GM19328 (cell line): ENCODE data around the gene CYS1.

Source experiments
- ATAC-seq: cut with Tn5 transposase; IDR thresholded peaks from one replicate; pipeline ENCODE4 v1.9.1; 2021; ENCODE audit warnings: mild to moderate bottlenecking, moderate library complexity; ENCODE audit not compliant: unreplicated experiment

Gene CYS1

DNA sequence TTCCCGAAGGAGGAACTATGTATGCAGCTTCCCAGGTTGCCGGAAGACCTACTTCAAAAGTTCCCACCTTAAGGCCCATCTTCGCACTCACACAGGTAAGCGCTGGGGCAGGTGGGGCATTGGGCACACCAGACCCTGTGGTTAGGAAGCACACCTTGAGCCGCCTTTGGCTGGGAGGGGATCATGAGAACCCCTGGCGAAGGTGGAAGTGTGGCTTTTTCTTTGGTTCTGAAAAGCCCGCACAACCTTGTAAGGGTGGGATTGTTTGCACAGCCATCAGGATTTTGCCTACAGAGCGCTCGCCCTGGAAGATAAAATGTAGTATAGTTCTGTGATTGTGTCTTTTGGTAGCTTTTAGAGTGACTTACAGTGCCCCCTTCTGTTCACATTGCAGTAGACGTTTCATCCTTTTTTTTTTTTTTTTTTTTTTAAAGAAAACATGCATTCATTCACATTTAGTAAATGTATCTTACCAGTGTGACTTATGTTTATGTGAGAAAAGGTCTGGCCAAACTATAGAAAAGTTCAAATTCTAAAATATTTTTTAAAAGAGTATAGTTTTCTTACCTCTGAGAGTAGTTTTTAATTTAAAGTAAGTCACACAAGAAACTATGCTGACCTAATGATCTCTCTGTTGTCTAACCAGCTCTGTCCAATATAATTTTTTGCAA is 31.6 kb downstream of the CYS1 start:
- ATAC-seq = no peak

GRCh38 chr2:10047616-10048500 is 32.4 kb downstream of the CYS1 start:
- ATAC-seq = no peak

DNA sequence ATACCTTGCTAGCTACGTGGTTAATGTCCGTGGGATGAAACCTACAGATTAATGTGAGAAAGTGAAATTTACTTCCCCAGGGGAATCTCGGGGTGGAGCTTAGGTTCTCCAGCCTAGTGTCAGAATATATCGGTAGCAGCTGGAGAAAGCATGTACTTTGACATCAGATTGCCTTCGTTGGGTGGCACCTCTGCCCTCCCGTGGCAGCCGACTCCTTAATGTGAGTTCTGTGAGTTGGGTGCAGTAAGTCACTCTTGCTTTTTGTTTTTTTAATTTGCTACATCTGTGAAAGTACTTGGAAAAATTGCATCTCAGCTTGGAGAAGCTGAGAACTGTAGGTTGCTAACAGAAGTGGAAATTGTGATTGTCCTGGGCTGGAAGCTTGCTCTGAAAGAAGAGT is 33.3 kb downstream of the CYS1 start:
- no peak for ATAC-seq

- ATAC-seq = no peak
These were observed 34.5 kb downstream of the CYS1 start for GRCh38 chr2:10045561-10046355.

- ATAC-seq = peak; percentile 36
These were observed 36.2 kb downstream of the CYS1 start for GRCh38 chr2:10043906-10044601.

DNA sequence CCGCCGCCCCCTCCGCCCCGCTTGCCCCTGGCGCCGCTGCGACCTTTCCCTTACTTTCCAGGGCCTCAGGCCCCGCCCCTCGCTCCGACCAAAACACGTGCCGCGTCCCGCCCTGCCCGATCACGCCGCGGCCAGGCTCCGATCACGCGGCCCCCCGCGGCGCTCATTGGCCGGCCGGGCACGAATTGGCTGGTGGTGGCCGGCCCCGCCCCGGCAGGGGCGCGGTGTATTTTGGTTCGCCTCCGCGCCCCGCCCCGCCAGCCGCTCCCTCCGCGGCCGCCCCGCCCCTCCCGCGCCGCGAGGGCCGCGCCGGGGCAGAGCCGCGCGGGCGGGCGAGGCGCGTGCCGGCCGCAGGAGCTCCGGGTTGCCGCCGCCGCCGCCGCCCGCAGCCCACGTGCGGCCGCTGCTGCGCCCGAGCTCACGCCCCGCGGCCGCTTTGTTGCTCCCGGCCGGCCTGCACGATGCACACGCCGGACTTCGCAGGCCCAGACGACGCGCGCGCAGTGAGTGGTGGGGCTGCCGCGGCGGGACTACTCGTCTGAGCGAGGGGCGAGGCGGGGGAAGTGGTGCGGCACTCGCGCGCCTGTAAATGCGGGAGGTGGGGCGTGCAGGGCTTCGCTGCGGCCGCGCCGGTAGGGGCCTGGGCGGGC is 36.8 kb downstream of the CYS1 start, which contains the start of gene KLF11:
KLF11 (plus strand) TSS at position 295 of the 650 bp plus-strand sequence; CDS start at position 462, 167 bp downstream.
- ATAC-seq = peak; percentile 57

GRCh38 chr2:10042301-10043161 is 37.7 kb downstream of the CYS1 start:
- ATAC-seq = no peak

GRCh38 chr2:10041711-10042110 is 38.5 kb downstream of the CYS1 start:
- no peak for ATAC-seq

GRCh38 chr2:10039658-10040410 is 40.4 kb downstream of the CYS1 start:
- no peak for ATAC-seq

- ATAC-seq = no peak
These were observed 41.5 kb downstream of the CYS1 start for GRCh38 chr2:10038716-10039115.

- no peak for ATAC-seq
These were observed 42.1 kb downstream of the CYS1 start for GRCh38 chr2:10038123-10038522.

DNA sequence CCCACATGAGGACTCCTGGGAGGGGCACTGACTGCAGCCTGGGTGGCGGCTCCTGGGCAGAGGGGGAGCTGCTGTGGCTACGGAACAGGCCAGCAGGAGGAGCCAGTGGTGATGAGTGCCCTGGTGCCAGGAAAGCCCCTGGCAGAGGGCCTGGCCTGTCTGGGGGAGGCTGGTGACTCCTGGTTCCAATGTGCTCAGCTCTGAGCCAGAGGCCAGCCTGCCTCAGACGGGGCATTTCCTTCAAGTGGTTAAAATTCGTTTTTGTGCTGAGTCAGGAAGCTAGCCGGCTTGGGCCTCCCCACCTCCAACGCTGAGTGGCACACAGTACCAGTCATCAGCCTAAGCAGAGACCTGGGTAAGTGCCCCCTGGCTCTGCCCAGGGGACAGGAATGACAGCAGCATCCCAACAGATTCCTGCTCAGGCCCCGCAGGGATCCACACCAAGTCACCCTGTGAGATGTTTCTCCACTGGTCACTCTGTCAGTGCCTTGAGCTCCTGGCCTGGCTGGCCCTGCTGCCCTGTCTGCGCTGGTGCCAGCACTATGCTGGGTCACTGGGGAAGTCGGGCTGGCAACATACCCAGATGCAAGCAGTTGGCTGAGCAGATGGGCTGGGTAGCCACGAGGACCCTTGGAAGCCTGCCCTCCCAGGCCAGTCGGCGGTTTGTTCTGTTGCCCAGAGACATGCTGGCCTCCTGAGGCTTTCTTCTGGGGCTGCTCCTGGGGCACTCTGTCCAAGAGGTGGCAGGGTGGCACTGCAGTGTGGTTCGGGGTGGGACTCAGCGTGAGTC is 43.9 kb downstream of the CYS1 start:
- no peak for ATAC-seq

DNA sequence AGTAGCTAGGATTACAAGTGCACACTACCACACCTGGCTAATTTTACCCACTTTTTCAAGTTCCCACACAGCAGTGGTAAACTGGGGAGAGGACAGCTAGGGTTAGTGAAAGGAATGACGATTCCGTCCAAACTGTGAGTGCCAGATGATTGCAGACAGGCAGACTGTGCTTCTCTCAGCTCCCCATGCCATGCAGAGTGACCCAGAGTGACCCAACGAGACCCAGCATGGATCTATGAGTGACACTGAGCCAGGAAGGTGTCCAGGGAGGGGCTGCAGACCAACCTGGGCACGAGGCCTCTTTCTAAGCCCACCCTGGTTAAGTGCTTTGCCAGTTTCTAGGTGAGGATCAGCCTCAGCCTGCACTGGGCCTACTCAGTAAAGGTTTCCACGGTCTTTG is 44.6 kb downstream of the CYS1 start:
- ATAC-seq = no peak

- ATAC-seq = no peak
These were observed 45.2 kb downstream of the CYS1 start for GRCh38 chr2:10035053-10035422.

- ATAC-seq = no peak
These were observed 45.7 kb downstream of the CYS1 start for GRCh38 chr2:10034333-10035052.

GRCh38 chr2:10033251-10034006 is 46.8 kb downstream of the CYS1 start:
- ATAC-seq = no peak

DNA sequence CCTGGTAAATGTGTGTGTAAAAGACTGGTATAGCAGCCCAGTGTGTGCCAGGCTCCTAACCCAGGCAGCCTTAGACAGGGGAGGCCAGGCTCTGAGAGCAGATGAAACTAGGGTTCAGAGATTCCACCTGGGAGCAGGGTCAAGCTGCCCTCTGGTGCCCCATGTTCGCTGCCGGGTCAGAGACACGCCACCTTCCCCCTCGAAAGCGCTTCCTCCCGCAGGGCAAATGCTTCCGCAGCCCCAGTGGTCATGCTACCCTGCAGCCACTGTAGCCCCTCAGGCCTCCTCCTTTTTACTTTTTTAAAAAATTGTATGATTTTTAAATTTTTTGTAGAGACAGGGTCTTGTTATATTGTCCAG is 47.5 kb downstream of the CYS1 start:
- no peak for ATAC-seq
